HG03159 (cell line): ENCODE results near the gene NOVA2.
A peak's percentile ranks its signal among the peaks of the same experiment; 100 is the strongest.

Experiments
- ATAC-seq: cut with Tn5 transposase; IDR thresholded peaks from one replicate; pipeline ENCODE4 v1.9.1; 2021; ENCODE audit warnings: mild to moderate bottlenecking, moderate library complexity; ENCODE audit not compliant: unreplicated experiment

NOVA2 gene

GRCh38 chr19:45927565-45928261 is 46.0 kb downstream of the NOVA2 start:
- peak; percentile 65 for ATAC-seq

- ATAC-seq, result no peak
These were observed 48.7 kb downstream of the NOVA2 start for GRCh38 chr19:45924891-45925447.

GRCh38 chr19:45922281-45922680 is 51.4 kb downstream of the NOVA2 start:
- ATAC-seq, result no peak

- no peak for ATAC-seq
These were observed 53.2 kb downstream of the NOVA2 start for GRCh38 chr19:45920458-45920857.

- no peak for ATAC-seq
These were observed 54.0 kb downstream of the NOVA2 start for GRCh38 chr19:45919678-45920077.

- no peak for ATAC-seq
These were observed 54.9 kb downstream of the NOVA2 start for GRCh38 chr19:45918721-45919120.

- ATAC-seq, result no peak
These were observed 56.1 kb downstream of the NOVA2 start for GRCh38 chr19:45917421-45918091.

- ATAC-seq, result no peak
These were observed 59.5 kb downstream of the NOVA2 start, which contains the start of gene NANOS2 for GRCh38 chr19:45913874-45914830. Gene NANOS2, minus strand, starts transcription at chr19:45914778. Its CDS starts 85 bp downstream, at chr19:45914693.

- ATAC-seq, result no peak
These were observed 62.4 kb downstream of the NOVA2 start for GRCh38 chr19:45911291-45911690.

GRCh38 chr19:45908956-45909355 is 64.7 kb downstream of the NOVA2 start:
- ATAC-seq, result no peak

GRCh38 chr19:45906221-45906620 is 67.4 kb downstream of the NOVA2 start:
- ATAC-seq, result no peak

GRCh38 chr19:45905011-45905410 is 68.7 kb downstream of the NOVA2 start:
- no peak for ATAC-seq

- ATAC-seq, result peak; percentile 86
These were observed 70.7 kb downstream of the NOVA2 start for GRCh38 chr19:45902651-45903625.

- ATAC-seq, result no peak
These were observed 71.6 kb downstream of the NOVA2 start, which contains the start of gene MYPOP for GRCh38 chr19:45901912-45902650. Gene MYPOP, minus strand, starts transcription at chr19:45902613. Its CDS starts 840 bp downstream, at chr19:45901773.

GRCh38 chr19:45901432-45901911 is 72.2 kb downstream of the NOVA2 start:
- ATAC-seq, result no peak

- ATAC-seq, result no peak
These were observed 72.8 kb downstream of the NOVA2 start for GRCh38 chr19:45900738-45901431.

GRCh38 chr19:45899919-45900589 is 73.6 kb downstream of the NOVA2 start:
- no peak for ATAC-seq

- no peak for ATAC-seq
These were observed 74.4 kb downstream of the NOVA2 start for GRCh38 chr19:45899253-45899652.
